Measurements from ENCODE around the gene TTLL7. TPM values are rescaled to one million over a fixed set of nuclear protein-coding genes. Genes with fewer than 3 reads are reported as not detected.

Gene TTLL7
- total RNA-seq, 1 experiment from 2014 or later = 2.0 TPM

DNA sequence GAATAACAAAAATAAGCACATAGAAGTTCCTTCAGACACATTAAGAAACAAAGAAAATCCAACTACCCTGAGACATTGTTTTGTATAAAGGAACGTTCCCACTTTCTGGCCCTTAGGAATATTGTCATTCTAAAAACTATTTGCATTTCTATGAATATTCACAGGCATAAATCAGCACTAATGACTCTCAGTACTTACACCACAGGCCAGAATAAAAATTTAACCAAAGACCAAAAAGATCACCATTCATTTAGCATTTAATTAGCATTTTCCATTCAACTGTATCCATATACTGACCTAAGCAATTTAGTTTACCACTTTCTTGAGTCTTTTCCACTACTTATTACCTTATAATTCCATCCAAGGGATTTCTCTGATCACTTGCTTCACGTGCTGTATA is 75.4 kb downstream of the TTLL7 start:
- Mint-ChIP-seq H3K4me1 (ENCODE audit: insufficient read depth, unreplicated experiment) (no peaks in the 10 kb centered on the region), H3K9me3 (ENCODE audit: unreplicated experiment) (no peaks in the 10 kb centered on the region), H3K27me3 (ENCODE audit: insufficient read depth, unreplicated experiment) (no peaks in the 10 kb centered on the region), H3K4me3 (ENCODE audit: unreplicated experiment) (no peak overlapping the region), H3K36me3 (ENCODE audit: insufficient read depth, unreplicated experiment) (no peaks in the 10 kb centered on the region), H3K27ac (ENCODE audit: low read depth, unreplicated experiment) (no peak overlapping the region)
- no peak for DNase-seq (ENCODE audit: unreplicated experiment)
- ChIA-PET POLR2A (interaction anchor here (0.7 kb wide), 1 partner anchor 10 kb away, joined by 4 read pairs; no protein-coding TSS in a partner anchor), CTCF (no interaction called here)
- intact Hi-C loops (cut with micrococcal nuclease) = no loop called here
- TF ChIP-seq, protein P1, sequence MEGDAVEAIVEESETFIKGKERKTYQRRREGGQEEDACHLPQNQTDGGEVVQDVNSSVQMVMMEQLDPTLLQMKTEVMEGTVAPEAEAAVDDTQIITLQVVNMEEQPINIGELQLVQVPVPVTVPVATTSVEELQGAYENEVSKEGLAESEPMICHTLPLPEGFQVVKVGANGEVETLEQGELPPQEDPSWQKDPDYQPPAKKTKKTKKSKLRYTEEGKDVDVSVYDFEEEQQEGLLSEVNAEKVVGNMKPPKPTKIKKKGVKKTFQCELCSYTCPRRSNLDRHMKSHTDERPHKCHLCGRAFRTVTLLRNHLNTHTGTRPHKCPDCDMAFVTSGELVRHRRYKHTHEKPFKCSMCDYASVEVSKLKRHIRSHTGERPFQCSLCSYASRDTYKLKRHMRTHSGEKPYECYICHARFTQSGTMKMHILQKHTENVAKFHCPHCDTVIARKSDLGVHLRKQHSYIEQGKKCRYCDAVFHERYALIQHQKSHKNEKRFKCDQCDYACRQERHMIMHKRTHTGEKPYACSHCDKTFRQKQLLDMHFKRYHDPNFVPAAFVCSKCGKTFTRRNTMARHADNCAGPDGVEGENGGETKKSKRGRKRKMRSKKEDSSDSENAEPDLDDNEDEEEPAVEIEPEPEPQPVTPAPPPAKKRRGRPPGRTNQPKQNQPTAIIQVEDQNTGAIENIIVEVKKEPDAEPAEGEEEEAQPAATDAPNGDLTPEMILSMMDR (IDR thresholded peaks at IDR 0.05; ENCODE audit: unreplicated experiment) = no peak
- no TSS peak for BruUV-seq (replicated peaks)

DNA sequence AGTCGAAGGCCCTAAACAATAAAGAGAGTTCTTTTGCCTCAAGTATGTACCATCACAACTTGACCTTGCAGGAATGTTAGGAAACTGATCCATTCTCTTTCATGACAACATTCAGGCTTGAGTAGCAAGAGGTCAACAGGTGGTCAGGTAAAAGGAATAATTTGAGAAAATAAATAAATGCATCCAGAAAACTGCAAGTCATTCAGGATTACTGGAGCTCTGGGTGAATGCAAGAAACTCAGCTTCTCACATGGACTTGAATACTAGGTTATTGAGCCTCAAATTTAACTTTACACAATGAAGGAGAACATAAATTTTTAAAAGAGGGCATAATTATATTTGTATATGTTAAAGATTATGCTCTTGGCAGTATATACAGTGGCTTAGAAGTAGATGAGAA is 76.5 kb downstream of the TTLL7 start:
- CTCF ChIA-PET = interaction anchor here (0.9 kb wide), 1 partner anchor 10 kb away, joined by 3 read pairs; no protein-coding TSS in a partner anchor
- no peaks in the 10 kb centered on the region for H3K27me3 Mint-ChIP-seq (ENCODE audit: insufficient read depth, unreplicated experiment)
- no peaks in the 10 kb centered on the region for H3K4me1 Mint-ChIP-seq (ENCODE audit: insufficient read depth, unreplicated experiment)
- TF ChIP-seq, protein P1 (IDR thresholded peaks at IDR 0.05; ENCODE audit: unreplicated experiment) = no peak
- H3K4me3 Mint-ChIP-seq (ENCODE audit: unreplicated experiment) = no peak overlapping the region
- POLR2A ChIA-PET = no interaction called here
- BruUV-seq (replicated peaks) = no TSS peak
- H3K9me3 Mint-ChIP-seq (ENCODE audit: unreplicated experiment) = no peaks in the 10 kb centered on the region
- no peak for DNase-seq (ENCODE audit: unreplicated experiment)
- H3K27ac Mint-ChIP-seq (ENCODE audit: low read depth, unreplicated experiment) = no peak overlapping the region
- intact Hi-C loops (cut with micrococcal nuclease) = no loop called here
- no peaks in the 10 kb centered on the region for H3K36me3 Mint-ChIP-seq (ENCODE audit: insufficient read depth, unreplicated experiment)

DNA sequence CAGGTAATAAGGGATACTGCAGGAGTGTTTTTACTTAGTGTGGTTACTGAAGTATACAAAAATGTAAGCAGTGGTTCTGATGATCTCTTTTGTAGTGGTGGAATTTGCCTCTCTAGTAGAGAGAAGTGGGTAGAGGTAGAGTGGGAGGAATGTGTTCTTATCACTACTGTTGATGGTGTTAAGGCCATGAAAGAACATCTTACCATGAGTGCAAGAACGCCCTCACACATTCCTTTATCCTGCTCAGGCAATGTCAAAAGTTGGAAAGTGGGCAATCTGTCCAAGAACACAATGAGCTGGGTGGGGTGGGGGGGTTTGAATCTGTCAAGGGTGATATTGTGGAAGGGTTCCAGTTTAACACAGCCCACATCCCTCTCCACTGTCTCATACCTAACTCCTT is 78.6 kb downstream of the TTLL7 start:
- H3K27ac Mint-ChIP-seq (ENCODE audit: low read depth, unreplicated experiment) = no peak overlapping the region
- no peaks in the 10 kb centered on the region for H3K27me3 Mint-ChIP-seq (ENCODE audit: insufficient read depth, unreplicated experiment)
- H3K4me1 Mint-ChIP-seq (ENCODE audit: insufficient read depth, unreplicated experiment) = no peaks in the 10 kb centered on the region
- TF ChIP-seq, protein P1 (IDR thresholded peaks at IDR 0.05; ENCODE audit: unreplicated experiment) = no peak
- CTCF ChIA-PET = interaction anchor here (0.6 kb wide), 1 partner anchor 12 kb away, joined by 3 read pairs; no protein-coding TSS in a partner anchor
- no peak for DNase-seq (ENCODE audit: unreplicated experiment)
- no peaks in the 10 kb centered on the region for H3K9me3 Mint-ChIP-seq (ENCODE audit: unreplicated experiment)
- H3K4me3 Mint-ChIP-seq (ENCODE audit: unreplicated experiment) = no peak overlapping the region
- H3K36me3 Mint-ChIP-seq (ENCODE audit: insufficient read depth, unreplicated experiment) = no peaks in the 10 kb centered on the region
- POLR2A ChIA-PET = no interaction called here
- BruUV-seq (replicated peaks) = no TSS peak
- intact Hi-C loops (cut with micrococcal nuclease) = no loop called here

DNA sequence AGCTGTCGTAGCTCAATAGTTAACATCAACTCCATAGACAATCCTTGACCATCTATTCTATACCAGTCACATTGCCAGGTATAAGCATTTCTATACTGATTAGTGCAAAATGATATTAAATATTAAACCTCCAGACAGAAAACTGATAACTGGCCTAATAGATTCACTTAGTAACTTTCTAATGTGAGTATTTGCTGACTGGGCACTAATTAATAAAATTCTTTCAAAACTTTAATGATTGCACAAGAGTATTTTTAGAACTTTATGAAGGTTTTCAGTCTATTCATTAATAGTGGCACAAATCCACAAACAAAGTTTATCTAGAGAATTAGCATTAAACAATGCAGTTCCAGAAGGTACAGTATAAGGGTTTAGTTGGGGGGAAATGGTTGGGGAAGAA is 79.1 kb downstream of the TTLL7 start:
- H3K36me3 Mint-ChIP-seq (ENCODE audit: insufficient read depth, unreplicated experiment) = no peaks in the 10 kb centered on the region
- intact Hi-C loops (cut with micrococcal nuclease) = no loop called here
- no peak overlapping the region for H3K27ac Mint-ChIP-seq (ENCODE audit: low read depth, unreplicated experiment)
- DNase-seq (ENCODE audit: unreplicated experiment) = no peak
- TF ChIP-seq, protein P1 (IDR thresholded peaks at IDR 0.05; ENCODE audit: unreplicated experiment) = no peak
- no peak overlapping the region for H3K4me3 Mint-ChIP-seq (ENCODE audit: unreplicated experiment)
- BruUV-seq (replicated peaks) = no TSS peak
- no peaks in the 10 kb centered on the region for H3K4me1 Mint-ChIP-seq (ENCODE audit: insufficient read depth, unreplicated experiment)
- ChIA-PET POLR2A (no interaction called here), CTCF (interaction anchor here (0.6 to 1.5 kb wide), 2 partner anchors 11 to 161 kb away, joined by 3 to 5 read pairs; no protein-coding TSS in a partner anchor)
- H3K27me3 Mint-ChIP-seq (ENCODE audit: insufficient read depth, unreplicated experiment) = no peaks in the 10 kb centered on the region
- no peaks in the 10 kb centered on the region for H3K9me3 Mint-ChIP-seq (ENCODE audit: unreplicated experiment)
